ENCODE results near the gene PTAR1. TPM values are rescaled to one million over a fixed set of nuclear protein-coding genes. Genes with fewer than 3 reads are reported as not detected.

The PTAR1 gene
- total RNA-seq, 2 donors from 2014 or later, result 52.7 to 69.3 TPM

GRCh38 chr9:69683927-69684326 is 75.9 kb downstream of the PTAR1 start:
- no peak for ATAC-seq
- DNase-seq, result no peak
- intact Hi-C loops (cut with DNase I, micrococcal nuclease), result no loop called here

GRCh38 chr9:69678843-69679538 is 80.8 kb downstream of the PTAR1 start:
- ATAC-seq (peak; percentile 47), DNase-seq (no peak)
- intact Hi-C loops (cut with DNase I, micrococcal nuclease), result loop anchor here in 1 of 2 donors (10.0 kb wide), 1 partner anchor 206 kb away; no protein-coding TSS in a partner anchor

- intact Hi-C loops (cut with DNase I, micrococcal nuclease), result loop anchor here in 1 of 2 donors (10.0 kb wide), 1 partner anchor 207 kb away; no protein-coding TSS in a partner anchor
- ATAC-seq, result no peak
Measured at GRCh38 chr9:69677931-69678330, 81.9 kb downstream of the PTAR1 start.

GRCh38 chr9:69675563-69675962 is 84.2 kb downstream of the PTAR1 start:
- ATAC-seq, result no peak
- DNase-seq, result no peak
- intact Hi-C loops (cut with DNase I, micrococcal nuclease), result loop anchor here in 1 of 2 donors (10.0 kb wide), 1 partner anchor 209 kb away; no protein-coding TSS in a partner anchor

More at GRCh38 chr9:69677931-69678330, 81.9 kb downstream of the PTAR1 start:
- DNase-seq, result no peak

GRCh38 chr9:69674716-69675438 is 84.9 kb downstream of the PTAR1 start:
- DNase-seq (no peak), ATAC-seq (no peak)
- intact Hi-C loops (cut with DNase I, micrococcal nuclease), result loop anchor here in 1 of 2 donors (10.0 kb wide), 1 partner anchor 210 kb away; no protein-coding TSS in a partner anchor

- intact Hi-C loops (cut with DNase I, micrococcal nuclease), result loop anchor here in 1 of 2 donors (10.0 kb wide), 1 partner anchor 211 kb away; no protein-coding TSS in a partner anchor
- no peak for DNase-seq
- ATAC-seq, result no peak
Measured at GRCh38 chr9:69674112-69674685, 85.6 kb downstream of the PTAR1 start.

GRCh38 chr9:69673311-69673640 is 86.5 kb downstream of the PTAR1 start:
- no peak for ATAC-seq
- no peak for DNase-seq
- intact Hi-C loops (cut with DNase I, micrococcal nuclease), result loop anchor here in 1 of 2 donors (10.0 kb wide), 1 partner anchor 212 kb away; no protein-coding TSS in a partner anchor

GRCh38 chr9:69672596-69673310 is 87.1 kb downstream of the PTAR1 start:
- ATAC-seq, result peak; percentile 87
- intact Hi-C loops (cut with DNase I, micrococcal nuclease), result loop anchor here in 1 of 2 donors (10.0 kb wide), 1 partner anchor 212 kb away; no protein-coding TSS in a partner anchor
- peak; percentile 76 to 85 for DNase-seq

GRCh38 chr9:69671879-69672595 is 87.8 kb downstream of the PTAR1 start, which contains the start of gene APBA1:
TSS of gene APBA1 (minus strand) at chr9:69672371.
- intact Hi-C loops (cut with DNase I, micrococcal nuclease), result loop anchor here in 1 of 2 donors (10.0 kb wide), 1 partner anchor 213 kb away; no protein-coding TSS in a partner anchor
- DNase-seq (peak; percentile 47 to 69), ATAC-seq (peak; percentile 70)

GRCh38 chr9:69671311-69671878 is 88.4 kb downstream of the PTAR1 start:
- ATAC-seq, result no peak
- intact Hi-C loops (cut with DNase I, micrococcal nuclease), result loop anchor here in 1 of 2 donors (10.0 kb wide), 1 partner anchor 213 kb away; no protein-coding TSS in a partner anchor

GRCh38 chr9:69667306-69667705 is 92.5 kb downstream of the PTAR1 start:
- intact Hi-C loops (cut with DNase I, micrococcal nuclease), result no loop called here
- ATAC-seq, result no peak
- DNase-seq, result no peak

More at GRCh38 chr9:69671311-69671878, 88.4 kb downstream of the PTAR1 start:
- DNase-seq, result peak in 1 of 2 donors; percentile 9

GRCh38 chr9:69660304-69660703 is 99.5 kb downstream of the PTAR1 start:
- intact Hi-C loops (cut with DNase I, micrococcal nuclease), result no loop called here
- ATAC-seq, result no peak
- no peak for DNase-seq

Other genes with a start within 250 kb of the PTAR1 start
- gene APBA1, start 87.6 kb downstream of the PTAR1 start, total RNA-seq, result 10 to 100 TPM; 11.9 to 14.4 TPM
- under 1 TPM in 1 of 2 donors, not detected in 1; 0.40 TPM for gene CFAP95, start 60.8 kb upstream of the PTAR1 start, total RNA-seq

Data from left colon (tissue), 2 donors.